K562 (cell line): ENCODE results near the gene RPL19. TPM values are rescaled to one million over a fixed set of nuclear protein-coding genes. Genes with fewer than 3 reads are reported as not detected.

Source experiments
- CHD7 ChIP-seq: fragments of 200-600 bp; sonication (generic); IDR thresholded peaks from one replicate; pipeline ENCODE4 v1.6.1; 2012; ENCODE audit warnings: mild to moderate bottlenecking, low read depth, low read length, inconsistent platforms
- CREM ChIP-seq: IDR thresholded peaks from 2 replicates; pipeline ENCODE4 v1.6.1; 2014; ENCODE audit warnings: antibody characterized with exemption, low read depth
- HOXB6 ChIP-seq: fragments of 250-450 bp; sonication (Bioruptor Pico); IDR thresholded peaks from 2 replicates; pipeline ENCODE4 v1.5.1; 2022; ENCODE audit warnings: mild to moderate bottlenecking, borderline replicate concordance
- KAT7 ChIP-seq: sonication (generic); formaldehyde crosslinking; IDR thresholded peaks from 2 replicates; pipeline ENCODE4 v1.8.0; 2022; ENCODE audit warnings: missing genetic modification reagents, mild to moderate bottlenecking, borderline replicate concordance
- LEF1 ChIP-seq: fragments of 450-650 bp; IDR thresholded peaks from 2 replicates; pipeline ENCODE4 v1.6.1; 2016; ENCODE audit warnings: mild to moderate bottlenecking
- MITF ChIP-seq: IDR thresholded peaks from 2 replicates; pipeline ENCODE4 v1.6.1; 2014; ENCODE audit warnings: antibody characterized with exemption
- NCOA6 ChIP-seq: fragments of 450-650 bp; IDR thresholded peaks from 2 replicates; pipeline ENCODE4 v1.6.1; 2017; ENCODE audit warnings: mild to moderate bottlenecking
- PHF21A ChIP-seq: fragments of 450-650 bp; IDR thresholded peaks from 2 replicates; pipeline ENCODE4 v1.6.1; 2017; ENCODE audit warnings: low read depth, borderline replicate concordance
- SIX5 ChIP-seq, 2 experiments: IDR thresholded peaks; 2 replicates each; pipeline ENCODE4 v1.6.1; 2011; ENCODE audit warnings: low read length in 2 of 2, borderline replicate concordance in 1 of 2, low read depth in 1 of 2, mild to moderate bottlenecking in 1 of 2, moderate library complexity in 1 of 2; ENCODE audit not compliant: insufficient read depth in 1 of 2
- USF2 ChIP-seq: sonication (generic); formaldehyde crosslinking; IDR thresholded peaks from 2 replicates; pipeline ENCODE4 v1.5.0; 2020; ENCODE audit warnings: missing genetic modification reagents
- XRCC4 ChIP-seq: IDR thresholded peaks from one replicate; pipeline ENCODE4 v1.6.1; 2011; ENCODE audit not compliant: insufficient read depth, insufficient read length; ENCODE audit errors: extremely low read depth
- ZNF23 ChIP-seq: fragments of 250-450 bp; sonication (Bioruptor Pico); IDR thresholded peaks from 2 replicates; pipeline ENCODE4 v1.4.0; 2020; ENCODE audit warnings: mild to moderate bottlenecking
- polyA plus RNA-seq, 8 experiments: library from polyadenylated mRNA; depleted of rRNA in 4 of 8; stranded (reverse) in 5 of 8; unstranded in 3 of 8; fragments of >200 nt; fragmentation: Nextera tagmentation in 2 of 8; fragmentation: Illumina TruSeq in 1 of 8; extraction: Ambion mirVana in 2 of 8; extraction: Trizol in 1 of 8; gene quantifications; 2 replicates each; pipeline versions ENCODE4 v1.2.1 to v1.2.3, GENCODE V29; 2011 to 2014; ENCODE audit warnings: inconsistent platforms in 1 of 8, missing spikeins in 1 of 8
- total RNA-seq, 7 experiments: library from RNA; depleted of rRNA in 6 of 7; stranded (reverse); fragments of >200 nt in 6 of 7; fragmentation: Illumina TruSeq in 2 of 7; extraction: Trizol in 2 of 7; gene quantifications; 2 replicates each; pipeline versions ENCODE4 v1.2.1 to v1.2.3, GENCODE V29; 2011 to 2021; ENCODE audit warnings: low replicate concordance in 1 of 7

RPL19 gene
- total and polyA plus RNA-seq, 9 of the 15 experiments (the other 6 are each of a cell fraction or from before 2014, with no cell fraction given) = 2,263 to 4,614 (median 3,727) TPM

GRCh38 chr17:39174920-39175694 is 25.0 kb upstream of the RPL19 start (continued):
- TF ChIP-seq CHD7 = no peak
- peak; percentile 41; the same call in 1 of the 2 replicates for TF ChIP-seq CREM
- no peak for TF ChIP-seq KAT7 (CRISPR knock-in tag)
- no peak for TF ChIP-seq MITF
- no peak for TF ChIP-seq PHF21A
- TF ChIP-seq LEF1 = no peak
- no peak for TF ChIP-seq NCOA6
- no peak for TF ChIP-seq XRCC4
- TF ChIP-seq ZNF23 = no peak
- no peak for TF ChIP-seq SIX5 (IDR thresholded peaks at IDR 0.05; ENCODE audit: borderline replicate concordance in 1 of 2, insufficient read depth in 1 of 2, low read depth in 1 of 2, low read length in 2 of 2)
- TF ChIP-seq HOXB6 = no peak
- TF ChIP-seq USF2 = no peak
